NCI-H1092 treated with DMSO at 0.1 percent for 48 hours (cell line): ENCODE measurements around the gene C16orf46.
"Not testable (repeated sequence)": the region's sequence is repeated elsewhere in the genome, so short reads cannot be mapped to it uniquely, and the experiment has no call there.

Experiments used
- DNase-seq: peaks from one replicate; lab custom pipeline; 2025; lab: John Stamatoyannopoulos, UW

The C16orf46 gene, protein sequence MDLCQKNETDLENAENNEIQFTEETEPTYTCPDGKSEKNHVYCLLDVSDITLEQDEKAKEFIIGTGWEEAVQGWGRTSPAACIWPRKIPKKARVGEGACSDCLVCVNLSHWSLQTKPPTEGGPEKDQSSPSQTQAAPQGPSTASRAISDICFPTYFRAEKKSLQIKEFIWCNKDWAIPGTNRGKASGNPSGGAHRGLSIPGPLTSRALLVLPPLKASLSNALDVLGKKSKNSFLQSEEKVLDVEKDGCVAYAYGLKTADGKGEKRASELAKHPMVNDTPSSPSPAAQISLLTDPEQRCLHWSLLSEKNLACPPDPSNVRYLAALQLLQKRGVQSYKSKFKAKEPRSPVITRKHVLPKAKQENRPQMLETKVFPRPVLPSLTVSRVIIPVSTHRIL

DNA sequence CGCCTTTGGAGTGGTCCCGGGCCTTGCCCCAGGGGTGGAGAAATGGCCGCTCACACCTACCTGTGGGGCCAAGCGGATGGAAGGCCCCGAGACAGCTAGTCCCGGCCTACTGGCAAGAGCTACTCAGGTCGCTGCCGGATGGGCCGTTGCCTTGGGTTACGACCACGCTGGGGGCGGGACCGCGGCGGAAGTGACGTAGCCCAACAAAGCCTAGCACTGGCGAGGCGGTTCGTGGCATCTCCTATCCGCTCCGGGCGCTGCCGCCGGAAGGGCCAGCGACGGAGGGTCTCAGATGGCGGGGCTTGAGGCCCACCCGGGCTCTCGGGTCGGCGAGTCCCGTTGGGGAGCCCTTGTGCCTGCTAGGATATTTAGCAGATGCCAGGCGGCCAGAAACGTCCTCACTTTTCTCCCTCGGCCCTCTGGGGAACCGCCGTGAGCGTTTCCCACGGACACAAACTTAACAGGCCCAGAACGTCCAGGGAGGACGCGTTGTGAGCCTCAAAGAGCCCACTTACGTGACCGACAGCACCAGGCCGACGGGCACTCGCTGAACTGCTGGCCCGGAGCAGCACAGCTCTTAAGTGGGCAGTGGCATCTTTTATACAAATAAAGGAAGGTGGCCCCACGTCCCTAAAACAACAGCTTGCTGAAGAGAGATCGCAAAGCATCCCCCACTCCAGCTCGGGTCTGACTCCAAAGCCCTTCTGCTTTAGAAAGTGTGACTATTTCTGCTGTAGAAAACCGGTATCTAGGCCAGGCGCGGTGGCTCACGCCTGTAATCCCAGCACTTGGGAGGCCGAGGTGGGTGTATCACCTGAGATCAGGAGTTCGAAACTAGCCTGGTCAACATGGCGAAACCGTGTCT is at the start of gene C16orf46:
Gene C16orf46, minus strand, starts transcription at position 163 of the 865 bp plus-strand sequence. CDS start 13,283 bp downstream, outside the sequence.
- peak; percentile 95 for DNase-seq

DNA sequence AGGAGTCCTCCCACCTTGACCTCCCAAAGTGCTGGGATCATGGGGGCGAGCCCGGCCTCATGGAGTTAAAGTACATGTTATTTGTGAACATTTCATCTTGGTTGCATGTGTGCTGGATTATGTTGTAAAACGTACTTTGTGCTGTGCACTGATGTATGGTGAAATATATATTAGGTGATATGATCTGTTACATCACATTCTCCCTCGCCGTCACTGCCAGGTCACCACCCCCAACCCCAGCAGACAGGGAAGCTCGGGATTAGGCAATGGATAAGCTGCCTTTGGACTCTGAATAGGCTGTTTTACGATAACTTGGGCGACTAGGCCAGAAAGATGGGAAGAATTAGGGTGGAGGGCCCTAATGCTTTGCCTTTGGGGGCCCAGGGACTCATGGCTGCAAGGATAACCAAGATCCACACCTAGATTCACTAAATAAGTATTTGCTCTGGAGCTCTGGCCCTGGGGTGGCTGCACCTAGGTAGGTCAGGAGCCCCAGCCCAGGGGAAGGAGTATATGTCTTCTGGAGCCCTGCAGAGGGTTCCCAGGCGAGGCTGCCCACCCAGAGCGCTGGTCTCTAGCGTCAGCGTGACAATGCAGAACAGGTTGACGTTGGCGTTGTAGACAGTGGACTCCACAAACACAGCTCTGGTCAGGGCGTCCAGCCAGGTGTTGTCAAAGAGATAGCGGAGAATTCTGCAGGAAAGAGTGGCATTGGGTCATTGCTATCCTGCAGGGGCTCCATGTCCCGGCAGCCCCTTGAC is 46.2 kb upstream of the C16orf46 start:
- DNase-seq: no peak

DNA sequence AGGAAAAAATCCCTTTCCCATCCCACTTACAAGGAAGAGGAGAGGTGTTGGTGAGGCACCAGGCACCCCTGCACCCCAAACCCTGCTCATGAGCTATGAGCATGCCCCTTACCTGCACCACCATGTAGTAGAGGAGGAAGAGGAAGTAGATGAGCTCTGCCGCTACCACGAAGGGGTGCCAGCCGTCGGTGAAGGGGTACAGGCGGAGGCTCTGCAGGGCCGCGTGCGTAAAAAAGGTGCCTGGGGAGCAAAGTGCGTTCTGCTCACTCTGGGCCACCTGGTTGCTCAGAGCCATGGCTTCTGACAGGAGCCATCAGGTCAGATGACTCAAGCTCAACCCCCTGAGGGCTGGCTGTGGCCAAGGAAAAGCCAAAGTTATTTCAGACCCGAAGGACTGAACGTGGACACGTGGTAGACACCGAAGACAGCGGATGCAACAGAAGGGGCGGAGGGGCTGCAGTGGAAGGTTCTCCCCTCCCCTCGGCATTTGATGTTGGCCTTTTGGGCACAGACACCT is 44.5 kb upstream of the C16orf46 start:
- DNase-seq: no peak

DNA sequence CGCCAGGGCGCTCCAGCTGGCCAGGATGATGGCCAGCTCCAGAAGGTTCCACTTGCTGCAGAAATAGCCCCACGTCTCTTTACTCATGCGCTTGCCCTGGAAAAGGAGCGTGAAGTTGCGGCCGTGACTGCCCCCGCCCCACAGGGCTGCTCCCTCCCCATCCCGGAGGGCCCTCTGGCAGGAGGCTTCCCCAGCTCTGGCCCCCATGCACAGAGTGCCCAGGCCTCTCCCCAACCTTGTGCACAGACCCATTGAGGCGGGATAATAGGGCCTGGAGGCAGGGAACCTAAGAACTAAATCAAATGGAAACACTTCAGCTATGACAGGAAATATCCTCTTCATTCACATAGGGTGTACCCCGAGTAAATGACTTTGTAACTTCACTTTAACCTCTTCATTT is 40.4 kb upstream of the C16orf46 start:
- DNase-seq: no peak

DNA sequence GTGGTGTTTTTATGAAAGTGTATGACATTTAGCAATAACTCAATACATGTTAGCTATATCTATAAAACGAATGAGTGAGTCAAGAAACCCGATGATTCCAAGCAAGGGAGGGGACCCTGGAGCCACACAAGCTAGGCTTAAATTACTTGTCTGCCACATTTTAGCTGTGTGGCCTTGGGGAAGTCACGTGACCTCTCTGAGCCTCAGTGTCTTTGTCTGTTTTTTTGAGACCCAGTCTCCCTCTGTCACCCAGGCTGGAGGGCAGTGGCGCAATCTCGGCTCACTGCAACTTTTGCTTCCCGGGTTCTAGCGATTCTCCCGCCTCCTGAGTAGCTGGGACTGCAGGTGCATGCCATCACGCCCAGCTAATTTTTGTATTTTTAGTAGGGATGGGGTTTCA is 39.2 kb upstream of the C16orf46 start:
- DNase-seq: no peak

DNA sequence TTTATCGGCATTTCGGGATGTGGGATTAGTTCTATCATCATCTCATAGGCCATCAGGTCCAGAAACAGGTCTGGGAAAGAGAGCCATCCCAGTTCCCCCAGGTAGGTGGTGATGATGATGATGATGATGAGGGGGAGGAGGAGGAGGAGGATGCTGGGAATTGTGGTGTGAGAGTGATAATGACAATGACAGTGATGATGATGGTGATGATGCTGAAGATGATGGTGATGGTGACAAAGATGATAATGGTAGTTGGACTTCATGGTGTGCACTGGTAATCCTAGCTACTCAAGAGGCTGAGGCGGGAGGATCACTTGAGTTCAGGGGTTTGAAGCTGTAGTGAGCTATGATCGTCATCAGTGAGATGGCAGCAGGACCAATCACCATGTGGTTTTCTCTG is 35.4 kb upstream of the C16orf46 start:
- no peak for DNase-seq

DNA sequence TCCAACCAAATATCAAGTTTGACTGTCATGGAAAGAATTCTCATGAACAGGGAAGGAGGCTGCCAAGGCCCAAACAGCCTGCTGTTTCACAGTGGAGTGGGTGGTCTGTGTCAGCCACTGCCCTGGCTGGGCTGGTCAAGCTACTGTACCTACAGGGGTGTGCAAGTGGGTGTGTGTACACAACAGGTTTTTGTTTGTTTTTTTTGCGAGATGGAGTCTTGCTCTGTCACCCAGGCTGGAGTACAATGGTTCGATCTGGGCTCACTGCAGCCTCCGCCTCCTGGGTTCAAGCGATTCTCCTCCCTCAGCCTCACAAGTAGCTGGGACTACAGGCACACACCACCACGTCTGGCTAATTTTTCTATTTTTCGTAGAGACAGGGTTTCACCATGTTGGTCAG is 32.2 kb upstream of the C16orf46 start:
- not testable (repeated sequence) for DNase-seq

DNA sequence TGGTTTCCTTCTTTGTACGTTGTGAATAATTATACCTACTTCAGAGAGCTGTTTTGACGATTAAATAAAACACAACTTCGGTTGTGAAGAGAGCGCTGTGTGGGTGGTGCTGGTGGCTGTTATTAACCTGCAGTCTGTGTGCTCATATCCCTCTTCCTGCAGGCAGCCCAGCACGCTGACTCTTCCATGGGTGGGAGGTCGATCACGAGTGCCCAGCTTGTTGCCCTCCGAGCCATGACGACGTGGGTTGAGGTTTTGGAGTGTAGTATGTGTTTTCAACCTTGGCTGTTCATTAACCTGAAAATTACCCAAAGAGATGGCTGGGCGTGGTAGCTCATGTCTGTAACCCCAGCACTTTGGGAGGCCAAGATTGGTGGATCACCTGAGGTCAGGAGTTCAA is 30.5 kb upstream of the C16orf46 start:
- no peak for DNase-seq

DNA sequence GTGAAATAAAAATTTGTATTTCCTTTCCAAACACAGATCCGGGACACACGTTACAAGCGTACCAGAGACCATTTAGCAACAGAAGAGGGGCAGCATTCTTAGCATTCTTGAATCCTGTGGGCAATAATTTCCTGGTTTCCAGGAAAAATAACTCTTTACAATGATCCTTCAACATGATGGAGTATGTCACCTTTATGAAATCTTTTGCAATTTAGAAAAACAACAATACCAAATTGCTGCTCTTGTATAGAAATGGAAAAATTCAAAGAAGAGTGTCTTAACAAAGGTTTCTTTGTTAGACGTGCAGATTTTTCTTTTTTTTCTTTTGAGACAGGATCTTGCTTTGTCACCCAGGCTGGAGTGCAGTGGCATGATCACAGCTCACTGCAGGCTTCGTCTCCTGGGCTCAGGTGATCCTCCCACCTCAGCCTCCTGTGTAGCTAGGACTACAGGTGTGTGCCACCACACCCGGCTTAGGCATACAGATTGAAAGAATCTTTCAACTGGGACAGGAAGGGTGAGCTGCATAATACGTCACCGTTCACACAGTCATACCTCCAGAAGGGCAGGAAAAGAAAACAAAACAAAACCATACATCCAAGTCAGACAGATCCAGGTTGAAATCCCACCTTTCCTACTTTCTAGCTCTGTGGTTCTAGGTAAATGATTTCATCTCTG is 29.9 kb upstream of the C16orf46 start:
- DNase-seq: no peak

DNA sequence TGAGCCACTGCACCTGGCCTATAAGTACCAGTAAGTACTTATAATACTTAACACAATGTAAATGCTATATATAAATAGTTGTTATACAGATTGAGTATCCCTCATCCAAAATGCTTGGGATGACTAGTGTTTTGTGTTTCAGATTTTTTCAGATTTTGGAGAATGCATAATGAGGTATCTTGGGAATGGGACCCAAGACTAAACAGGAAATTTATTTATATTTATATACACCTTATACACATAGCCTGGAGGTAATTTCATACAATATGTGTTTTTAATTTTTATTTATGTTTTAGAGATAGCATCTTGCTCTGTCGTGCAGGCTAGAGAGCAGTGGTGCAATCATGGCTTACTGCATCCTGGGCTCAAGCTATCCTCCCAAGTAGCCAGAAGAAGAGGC is 28.9 kb upstream of the C16orf46 start:
- DNase-seq: no peak

DNA sequence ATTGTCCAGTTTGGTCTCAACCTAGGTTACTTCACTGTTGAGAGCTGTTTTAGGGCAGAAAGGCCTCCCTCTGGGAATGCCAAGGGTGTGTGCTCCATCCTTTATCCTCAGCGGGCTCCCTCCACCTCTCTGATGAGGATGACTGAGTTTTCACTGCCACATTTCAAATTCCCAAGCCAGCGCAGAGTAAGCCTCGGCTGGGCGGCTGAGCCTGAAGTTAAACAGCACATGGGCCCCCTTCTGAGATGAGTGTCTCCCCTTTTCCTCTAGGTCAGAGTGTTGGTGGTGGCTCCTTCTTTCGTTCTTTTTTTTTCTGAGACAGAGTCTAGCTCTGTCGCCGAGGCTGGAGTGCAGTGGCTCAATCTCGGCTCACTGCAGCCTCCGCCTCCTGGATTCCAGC is 24.7 kb upstream of the C16orf46 start:
- no peak for DNase-seq

DNA sequence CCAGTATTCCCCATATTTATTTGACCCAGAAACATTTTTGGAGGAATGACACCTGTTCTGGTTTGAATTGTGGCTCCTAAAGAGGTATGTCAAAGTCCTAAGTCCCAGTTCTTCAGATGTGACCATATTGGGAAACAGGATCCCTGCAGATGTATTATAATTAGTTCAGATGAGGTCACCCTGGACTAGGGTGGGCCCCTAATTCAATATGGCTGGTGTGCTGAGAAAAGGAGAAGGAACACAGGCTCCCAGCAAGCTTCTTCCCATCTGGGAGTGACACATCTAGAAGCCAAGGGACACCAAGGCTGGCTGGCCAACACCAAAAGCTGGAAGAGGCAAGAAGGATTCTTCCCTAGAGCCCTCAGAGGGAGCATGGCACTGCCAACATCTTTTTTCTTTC is 22.9 kb upstream of the C16orf46 start:
- DNase-seq: no peak

DNA sequence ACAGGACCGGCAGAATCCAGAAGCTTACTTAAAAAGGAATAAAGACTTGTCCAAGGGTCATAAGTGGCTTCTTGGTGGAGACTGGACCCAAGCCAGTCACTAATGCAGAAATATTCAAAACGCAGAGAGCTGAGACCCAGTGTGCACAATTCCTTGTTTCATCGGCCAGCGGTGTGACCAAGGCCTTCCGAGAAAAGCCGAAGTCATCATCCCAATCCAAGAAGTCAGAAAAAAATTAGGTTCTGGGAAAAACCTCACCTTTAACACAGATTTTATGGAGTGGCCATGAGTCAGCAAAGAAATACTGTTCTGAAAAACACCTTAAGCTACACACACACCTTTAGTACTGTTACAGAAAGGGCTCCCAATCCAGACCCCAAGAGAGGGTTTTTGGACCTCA is 20.2 kb upstream of the C16orf46 start:
- DNase-seq: no peak

DNA sequence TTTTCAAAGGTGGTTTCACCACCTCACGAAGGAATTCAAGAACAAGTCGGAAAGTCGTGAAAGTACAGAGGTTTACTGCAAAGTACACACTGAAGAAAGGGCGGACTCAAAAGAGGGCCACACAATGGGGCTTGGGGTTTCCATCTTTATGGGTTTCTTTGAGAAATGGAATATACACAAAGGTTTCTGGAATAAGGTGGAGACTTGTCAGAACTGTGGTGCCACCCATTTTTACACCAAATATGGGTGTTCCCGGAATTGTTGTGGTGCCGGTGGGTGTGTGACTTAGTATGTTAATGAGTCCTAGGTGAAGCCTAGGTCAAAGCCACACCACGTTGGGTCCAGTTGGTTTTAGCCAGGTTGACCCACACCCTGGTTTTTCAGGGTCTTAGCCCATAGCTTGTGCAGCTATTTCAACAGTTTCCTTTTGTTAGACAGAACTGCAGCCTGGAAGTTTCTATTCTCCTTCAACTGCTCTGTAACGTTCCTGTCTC is 19.7 kb upstream of the C16orf46 start:
- no peak for DNase-seq

DNA sequence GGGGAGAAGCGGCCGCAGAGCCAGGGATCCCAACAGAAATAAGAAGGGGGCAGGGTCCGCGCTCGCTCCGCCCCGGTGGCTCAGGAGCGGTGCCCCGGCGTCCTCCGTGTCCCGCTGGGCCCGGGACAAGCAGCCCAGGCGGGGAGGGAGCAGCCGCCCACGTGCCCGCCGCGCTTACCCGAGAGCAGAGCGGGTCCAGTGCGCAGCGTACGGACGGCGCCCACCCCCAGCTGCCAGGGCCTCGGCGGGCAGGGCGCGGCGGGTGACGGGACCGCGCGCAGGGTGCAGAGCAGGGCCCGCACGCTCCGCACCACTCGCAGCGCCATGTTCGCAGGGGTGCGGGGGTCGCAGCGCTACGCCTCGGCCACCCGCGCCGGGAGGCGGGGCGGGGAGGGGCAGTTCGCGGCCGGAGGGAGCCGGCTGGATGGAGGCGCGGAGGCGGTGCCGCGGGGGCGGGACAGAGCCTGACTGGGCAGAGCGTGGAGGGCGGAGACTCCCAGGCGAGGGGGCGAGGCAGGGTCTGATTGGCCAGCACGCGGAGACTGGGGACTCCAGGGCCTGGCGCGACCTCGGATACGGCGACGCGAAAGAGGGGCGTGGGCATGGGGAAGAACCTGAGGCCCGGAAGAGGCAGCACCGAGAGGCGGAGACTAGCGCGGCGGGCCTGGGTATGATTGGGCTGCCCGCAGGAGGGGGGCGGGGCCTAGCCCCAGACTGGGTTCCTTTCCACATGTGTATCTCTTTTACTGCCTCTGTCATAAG is 19.1 kb upstream of the C16orf46 start, which contains the start of gene GCSH:
Gene GCSH, minus strand, starts transcription at position 443 of the 762 bp plus-strand sequence. Its CDS starts 117 bp downstream, at position 326.
- peak; percentile 98 for DNase-seq

DNA sequence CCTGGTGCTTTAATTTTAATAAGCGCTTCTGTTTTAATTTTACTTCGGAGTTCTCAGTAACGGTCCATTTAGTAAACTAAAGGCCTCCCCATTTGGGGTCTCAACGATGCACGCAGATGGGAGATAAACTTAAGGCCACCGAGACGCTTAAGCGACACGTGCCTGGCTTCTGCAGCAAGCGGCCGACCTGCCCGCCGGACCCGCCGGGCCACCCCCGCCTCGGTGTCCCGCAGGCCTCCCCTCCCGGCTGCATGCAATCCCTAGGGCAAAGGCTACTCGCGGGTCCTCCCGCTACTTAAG is 18.6 kb upstream of the C16orf46 start:
- no peak for DNase-seq

DNA sequence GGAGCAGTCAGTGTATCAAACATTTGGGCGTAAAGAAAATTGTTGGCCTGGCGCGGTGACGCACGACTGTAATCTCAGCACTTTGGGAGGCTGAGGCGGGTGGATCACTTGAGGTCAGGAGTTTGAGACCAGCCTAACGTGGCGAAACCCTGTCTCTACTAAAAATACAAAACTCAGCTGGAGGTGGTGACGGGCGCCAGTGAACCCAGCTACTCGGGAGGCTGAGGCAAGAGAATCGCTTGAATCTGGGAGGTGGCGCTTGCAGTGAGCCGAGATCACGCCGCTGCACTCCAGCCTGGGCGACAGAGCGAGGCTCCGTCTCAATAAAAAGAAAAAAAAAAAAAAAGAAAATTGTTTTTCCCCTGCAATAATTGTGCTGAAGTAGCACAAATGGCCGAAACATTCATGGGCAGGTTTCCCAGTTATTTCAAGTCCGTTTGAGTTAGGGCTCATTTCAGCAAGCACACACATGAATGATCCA is 17.8 kb upstream of the C16orf46 start:
- DNase-seq: no peak

DNA sequence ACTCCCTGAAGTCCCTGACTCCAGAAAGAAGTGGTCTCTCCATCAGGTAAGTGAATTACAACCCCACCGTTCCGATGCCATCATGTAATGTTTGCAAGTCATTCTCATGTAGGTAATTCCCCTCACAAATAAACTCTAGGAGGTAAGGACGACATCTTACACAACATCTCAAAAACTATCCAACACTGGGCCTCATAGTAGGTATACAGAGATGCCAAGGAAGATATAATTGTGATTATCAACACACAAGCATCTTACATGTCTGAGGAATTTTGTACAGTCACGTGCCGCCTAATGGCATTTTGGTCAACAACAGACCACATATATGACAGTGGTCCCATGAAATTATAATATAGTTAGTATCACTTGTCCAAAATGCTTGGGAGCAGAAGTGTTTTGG is 11.8 kb upstream of the C16orf46 start:
- DNase-seq: no peak

DNA sequence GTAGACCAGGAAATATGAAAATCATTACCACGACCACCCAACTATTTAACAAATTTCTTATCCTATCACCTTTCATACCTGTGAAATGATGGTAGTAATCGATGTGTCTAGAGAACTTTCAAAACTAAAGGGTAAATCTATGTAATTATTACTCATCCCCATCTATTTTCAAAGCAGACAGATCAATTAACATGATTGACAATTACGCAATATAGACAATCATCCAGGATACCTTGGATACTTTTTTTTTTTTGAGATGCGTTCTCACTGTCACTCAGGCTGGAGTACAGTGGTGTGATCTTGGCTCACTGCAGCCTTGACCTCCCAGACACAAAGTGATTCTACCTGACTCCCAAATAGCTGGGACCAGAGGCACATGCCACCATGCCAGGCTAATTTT is 4.0 kb upstream of the C16orf46 start:
- no peak for DNase-seq

DNA sequence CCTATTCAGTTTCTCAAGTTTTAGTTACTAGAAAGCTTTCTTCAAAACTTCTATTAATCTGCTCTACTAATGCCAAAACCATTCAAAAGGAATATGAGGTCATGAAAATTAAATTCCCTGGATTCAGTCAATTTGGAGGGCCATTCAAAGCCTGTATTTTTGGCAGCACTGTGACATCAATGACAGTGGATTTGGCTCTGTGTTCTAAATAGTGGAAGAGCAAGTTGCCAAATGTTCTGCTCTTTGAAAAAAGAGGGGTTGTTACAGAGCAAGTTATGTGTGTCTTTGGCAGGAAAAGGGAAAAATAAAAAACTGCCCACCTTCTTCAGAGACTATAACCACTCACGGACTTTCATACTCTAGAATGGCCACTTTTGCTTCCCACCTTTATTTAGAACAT is 3.2 kb upstream of the C16orf46 start:
- no peak for DNase-seq
